Skeletal muscle cell (primary cell): ENCODE measurements around the gene PPP1R36.

ENCODE experiments used
- DNase-seq: peaks from one replicate; pipeline ENCODE4 v3.0.0-alpha.2; 2010; ENCODE audit warnings: low read depth
- H3K4me3 ChIP-seq: 2 replicates; pipeline ENCODE4 v1.5.1; 2011; ENCODE audit warnings: low read depth, mild to moderate bottlenecking, control low read depth, low read length, moderate library complexity

The PPP1R36 gene

DNA sequence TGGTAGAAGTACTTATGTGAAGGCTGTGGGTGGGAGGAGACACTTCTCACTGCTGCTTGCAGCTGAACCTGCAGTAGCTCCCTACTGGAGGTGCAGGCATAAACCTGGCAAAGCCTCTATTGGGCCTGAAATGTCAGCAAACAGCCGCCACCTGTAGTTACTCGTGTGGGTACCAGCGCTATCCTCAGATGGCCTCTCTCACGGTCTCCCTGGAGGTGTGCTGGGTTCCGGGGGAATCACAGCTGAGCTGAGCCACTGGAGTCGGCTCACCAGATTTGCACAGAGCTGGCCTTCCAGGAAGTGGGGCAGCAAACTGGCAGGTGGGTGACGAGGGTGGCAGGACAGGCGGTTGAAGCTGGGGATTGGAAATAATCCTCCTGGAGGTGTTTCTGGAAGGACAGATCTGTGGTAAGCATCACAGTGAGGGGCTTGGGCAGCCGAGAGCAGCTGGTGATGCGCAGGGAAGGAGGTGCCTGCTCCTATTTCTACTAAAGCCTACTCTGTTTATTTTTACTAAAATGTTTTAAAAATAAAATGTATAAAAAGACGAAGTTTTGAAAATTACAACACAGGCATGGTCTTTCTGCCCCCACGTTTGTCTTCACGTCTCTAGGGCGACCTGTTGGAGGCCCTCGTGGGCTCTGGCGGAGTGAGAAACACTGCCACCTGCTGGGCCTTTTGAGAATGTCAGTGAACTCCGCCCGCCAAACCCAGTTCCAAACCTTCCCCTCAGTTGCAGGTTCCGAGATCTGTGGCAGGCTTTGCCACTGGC, 86.6 kb downstream of the PPP1R36 start:
- no peak for DNase-seq
- H3K4me3 ChIP-seq = no peak overlapping the region

- no peak for DNase-seq
- H3K4me3 ChIP-seq = no peak overlapping the region
These were observed 87.2 kb downstream of the PPP1R36 start for GRCh38 chr14:64636980-64637429.

DNA sequence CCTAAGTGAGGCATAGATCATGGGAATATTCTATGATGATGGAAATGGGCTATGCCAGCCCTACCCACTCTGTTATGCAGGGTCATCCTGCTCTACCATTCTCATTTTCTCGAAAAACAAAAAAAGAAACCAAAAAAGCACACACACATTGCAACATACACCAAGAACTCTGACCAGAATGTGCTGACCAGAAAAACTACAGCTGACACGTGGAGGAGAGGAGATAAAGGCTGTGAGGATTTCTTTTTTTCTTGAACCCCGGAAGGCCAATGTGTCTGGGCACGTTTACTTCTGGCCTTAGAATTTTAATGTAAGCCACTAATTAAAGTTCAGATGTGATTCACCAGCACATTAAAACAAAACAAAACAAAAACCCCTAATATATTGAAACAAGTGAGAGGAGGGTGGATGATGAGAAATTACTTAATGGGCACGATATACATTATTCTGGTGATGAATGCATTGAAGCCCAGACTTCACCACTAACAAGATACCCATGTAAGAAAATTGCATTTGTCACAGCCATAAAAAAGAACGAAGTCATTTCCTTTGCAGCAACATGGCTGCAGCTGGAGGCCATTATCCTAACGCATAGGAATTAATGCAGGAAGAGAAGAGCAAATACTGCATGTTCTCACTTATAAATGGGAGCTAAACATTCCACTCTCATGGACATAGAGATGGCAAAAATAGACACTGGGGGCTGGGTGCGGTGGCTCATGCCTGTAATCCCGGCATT, 88.1 kb downstream of the PPP1R36 start:
- DNase-seq = no peak

DNA sequence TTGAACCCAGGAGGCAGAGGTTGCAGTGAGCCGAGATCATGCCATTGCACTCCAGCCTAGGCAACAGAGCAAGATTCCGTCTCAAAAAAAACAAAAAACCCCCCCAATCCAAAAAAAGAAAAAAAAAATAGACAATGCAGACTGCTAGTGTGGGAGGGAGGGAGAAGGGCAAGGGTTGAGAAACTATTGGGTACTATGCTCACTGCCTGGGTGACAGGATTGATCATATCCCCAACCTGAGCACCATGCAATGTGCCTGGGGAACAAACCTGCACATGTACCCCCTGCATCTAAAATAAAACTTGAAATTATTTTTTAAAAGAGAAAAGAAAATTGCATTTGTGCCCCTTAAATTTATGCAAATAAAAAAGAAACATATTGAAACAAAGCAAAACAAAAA, 88.9 kb downstream of the PPP1R36 start:
- no peak for DNase-seq
- no peak overlapping the region for H3K4me3 ChIP-seq

More for the DNA sequence above, 88.1 kb downstream of the PPP1R36 start:
- no peak overlapping the region for H3K4me3 ChIP-seq
